Thymus (tissue), 11 donors: Measurements from ENCODE around the gene GRIK1. TPM values are rescaled to one million over a fixed set of nuclear protein-coding genes. Genes with fewer than 3 reads are reported as not detected.

ENCODE experiments used
- DNase-seq, 9 donors: peaks; one replicate each; pipeline ENCODE4 v3.0.0-alpha.2; 2013; ENCODE audit warnings: low spot score in 9 of 9, low read depth in 6 of 9, missing footprints in 1 of 9
- H3K27ac ChIP-seq, 2 donors: one replicate each; pipeline ENCODE4 v1.5.1; 2013; ENCODE audit warnings: control low read depth in 1 of 2, low read depth in 1 of 2, low read length in 1 of 2, mild to moderate bottlenecking in 1 of 2, moderate library complexity in 1 of 2
- H3K27me3 ChIP-seq, 2 donors: one replicate each; pipeline ENCODE4 v1.5.1; 2013; ENCODE audit warnings: low read length in 1 of 2; ENCODE audit not compliant: control insufficient read depth in 2 of 2, insufficient read depth in 1 of 2
- H3K36me3 ChIP-seq, 2 donors: one replicate each; pipeline ENCODE4 v1.5.1; 2013; ENCODE audit warnings: low read length in 1 of 2, mild to moderate bottlenecking in 1 of 2, moderate library complexity in 1 of 2; ENCODE audit not compliant: control insufficient read depth in 2 of 2, insufficient read depth in 2 of 2
- H3K4me1 ChIP-seq, 2 donors: one replicate each; pipeline ENCODE4 v1.5.1; 2013; ENCODE audit warnings: low read length in 2 of 2; ENCODE audit not compliant: control insufficient read depth in 2 of 2, insufficient read depth in 2 of 2
- H3K4me3 ChIP-seq, 2 donors: one replicate each; pipeline ENCODE4 v1.5.1; 2013; ENCODE audit warnings: low read length in 2 of 2, control low read depth in 1 of 2, mild to moderate bottlenecking in 1 of 2
- H3K9me3 ChIP-seq, 2 donors: one replicate each; pipeline ENCODE4 v1.5.1; 2013; ENCODE audit warnings: low read length in 1 of 2, mild to moderate bottlenecking in 1 of 2; ENCODE audit not compliant: control insufficient read depth in 2 of 2, insufficient read depth in 1 of 2
- WGBS: extraction: QIAGEN DNeasy Blood & Tissue Kit; methylation state at CpG from one replicate; pipeline ENCODE4 v1.1.7; 2013; 5-methylcytosine and 5-hydroxymethylcytosine counted together
- polyA plus RNA-seq: library from polyadenylated mRNA; stranded (reverse); fragments of 200-250 nt; gene quantifications from one replicate; pipeline ENCODE4 v1.2.3, GENCODE V29; 2013
- total RNA-seq: library from RNA; stranded (reverse); fragments of 120-200 nt; gene quantifications from one replicate; pipeline ENCODE4 v1.2.4, GENCODE V29; 2013
- donor health status: healthy.

GRIK1 gene
- total and polyA plus RNA-seq, 2 donors = 0.05 to 0.11 TPM

GRCh38 chr21:29504751-29505321, 435.0 kb downstream of the GRIK1 start:
- Histone ChIP-seq H3K9me3 (peaks cover 0 to 1% of the 10 kb centered on the region in 2 donors), H3K4me1 (no peaks in the 10 kb centered on the region), H3K36me3 (no peaks in the 10 kb centered on the region), H3K27me3 (no peaks in the 10 kb centered on the region), H3K4me3 (no peak overlapping the region), H3K27ac (no peak overlapping the region)
- no peak for DNase-seq
- WGBS = 83% methylated on average over 3 of the region's 3 CpGs

- Histone ChIP-seq H3K9me3 (peaks cover 0 to 5% of the 10 kb centered on the region in 2 donors), H3K4me3 (no peak overlapping the region), H3K27ac (no peak overlapping the region), H3K27me3 (no peaks in the 10 kb centered on the region), H3K4me1 (no peaks in the 10 kb centered on the region), H3K36me3 (no peaks in the 10 kb centered on the region)
- no peak for DNase-seq
- 96% methylated on average over 1 of the region's 1 CpG for whole genome bisulfite sequencing
Observed at GRCh38 chr21:29501451-29501850, 438.3 kb downstream of the GRIK1 start.

- Histone ChIP-seq H3K27ac (no peak overlapping the region), H3K27me3 (no peaks in the 10 kb centered on the region), H3K4me1 (no peaks in the 10 kb centered on the region), H3K36me3 (no peaks in the 10 kb centered on the region), H3K9me3 (peaks cover 0 to 5% of the 10 kb centered on the region in 2 donors), H3K4me3 (no peak overlapping the region)
- no peak for DNase-seq
- WGBS = 94% methylated on average over 10 of the region's 10 CpGs
Observed at GRCh38 chr21:29499734-29500343, 440.0 kb downstream of the GRIK1 start.

- no peaks in the 10 kb centered on the region for H3K36me3 ChIP-seq
- H3K27ac ChIP-seq = no peak overlapping the region
- no peaks in the 10 kb centered on the region for H3K4me1 ChIP-seq
- DNase-seq = no peak
- H3K9me3 ChIP-seq = peaks cover 0 to 5% of the 10 kb centered on the region in 2 donors
- 83% methylated on average over 4 of the region's 4 CpGs for WGBS
- no peak overlapping the region for H3K4me3 ChIP-seq
- no peaks in the 10 kb centered on the region for H3K27me3 ChIP-seq
Observed at GRCh38 chr21:29499229-29499628, 440.6 kb downstream of the GRIK1 start.

- WGBS = 23% methylated on average over 1 of the region's 1 CpG
- no peak for DNase-seq
Observed at GRCh38 chr21:29496337-29496736, 443.5 kb downstream of the GRIK1 start.

GRCh38 chr21:29490016-29490415, 449.8 kb downstream of the GRIK1 start:
- no peaks in the 10 kb centered on the region for H3K27me3 ChIP-seq
- 98% methylated on average over 3 of the region's 3 CpGs for WGBS

More at GRCh38 chr21:29496337-29496736, 443.5 kb downstream of the GRIK1 start:
- Histone ChIP-seq H3K27me3 (no peaks in the 10 kb centered on the region), H3K9me3 (peaks cover 0 to 5% of the 10 kb centered on the region in 2 donors), H3K4me3 (no peak overlapping the region), H3K4me1 (no peaks in the 10 kb centered on the region), H3K27ac (no peak overlapping the region), H3K36me3 (no peaks in the 10 kb centered on the region)

GRCh38 chr21:29487154-29487553, 452.6 kb downstream of the GRIK1 start:
- H3K4me3 ChIP-seq = no peak overlapping the region
- H3K4me1 ChIP-seq = no peaks in the 10 kb centered on the region
- no peaks in the 10 kb centered on the region for H3K36me3 ChIP-seq
- H3K9me3 ChIP-seq = no peaks in the 10 kb centered on the region
- WGBS = 73% methylated on average over 4 of the region's 4 CpGs
- DNase-seq = no peak
- H3K27ac ChIP-seq = no peak overlapping the region
- H3K27me3 ChIP-seq = no peaks in the 10 kb centered on the region

More at GRCh38 chr21:29490016-29490415, 449.8 kb downstream of the GRIK1 start:
- Histone ChIP-seq H3K36me3 (no peaks in the 10 kb centered on the region), H3K27ac (no peak overlapping the region), H3K4me1 (no peaks in the 10 kb centered on the region), H3K9me3 (no peaks in the 10 kb centered on the region), H3K4me3 (no peak overlapping the region)
- no peak for DNase-seq

Other genes starting within 250 kb of the GRIK1 start
- 0.09 TPM for gene CLDN17, start 226.8 kb upstream of the GRIK1 start, total RNA-seq
- gene CLDN17, start 226.8 kb upstream of the GRIK1 start, polyA plus RNA-seq = 0.41 TPM